Measurements from ENCODE around the gene SPINT2. TPM values are rescaled to one million over a fixed set of nuclear protein-coding genes. Genes with fewer than 3 reads are reported as not detected.
A peak's percentile ranks its signal among the peaks of the same experiment; 100 is the strongest.

Gene SPINT2
- total and polyA plus RNA-seq, 2 donors (not counting 1 experiment from before 2014, with no cell fraction given): 50.0 to 70.0 TPM

GRCh38 chr19:38243279-38243673 lies 21.1 kb upstream of the SPINT2 start:
- intact Hi-C loops (cut with micrococcal nuclease): loop anchor here (1.0 to 5.0 kb wide), 4 partner anchors 14 to 346 kb away; partner anchors contain the start of genes CATSPERG, KCNK6 and YIF1B
- Mint-ChIP-seq H3K9me3 (ENCODE audit: insufficient read depth) (no peaks in the 10 kb centered on the region), H3K27me3 (no peaks in the 10 kb centered on the region), H3K4me3 (peak overlapping the region; percentile 82), H3K4me1 (peaks cover 10% of the 10 kb centered on the region), H3K27ac (peak overlapping the region; percentile 82)
- no peak for DNase-seq
- CTCF ChIA-PET: interaction anchor here (0.6 to 5.8 kb wide), 18 partner anchors 9 to 435 kb away, joined by 3 to 59 read pairs (median 9); partner anchors contain the start of genes CATSPERG, KCNK6, PPP1R14A and PSMD8
- H3K4me3 ChIP-seq (ENCODE audit: control extremely low read depth in 1 of 5, extremely low read depth in 1 of 5, insufficient read depth in 1 of 5, low read depth in 2 of 5, low read length in 4 of 5): peak overlapping the region in 2 of 5 experiments; percentile 38 to 68
- H3K4me1 ChIP-seq (ENCODE audit: control insufficient read depth in 2 of 2, insufficient read depth in 2 of 2, low read length in 2 of 2): peaks cover 3 to 11% of the 10 kb centered on the region in 2 donors
- POLR2A ChIA-PET: interaction anchor here (0.6 to 1.6 kb wide), 11 partner anchors 9 to 1202 kb away, joined by 3 to 14 read pairs (median 8); partner anchors contain the start of genes PPP1R14A, PSMD8 and SPINT2
- H3K9ac ChIP-seq (ENCODE audit: low read length): peak overlapping the region; percentile 60
- peaks cover 0 to 2% of the 10 kb centered on the region in 2 experiments for H3K36me3 ChIP-seq (replicated peaks in 1 of 2; ENCODE audit: control extremely low read depth in 1 of 2, control insufficient read depth in 1 of 2, extremely low read depth in 1 of 2, insufficient read depth in 2 of 2, low read length in 1 of 2)
- H3K27ac ChIP-seq (ENCODE audit: low read length in 2 of 2): peak overlapping the region in 1 of 2 donors; percentile 41
- no peaks in the 10 kb centered on the region for H3K27me3 ChIP-seq (replicated peaks in 1 of 4; ENCODE audit: control extremely low read depth in 1 of 4, control insufficient read depth in 3 of 4, insufficient read depth in 4 of 4, low read length in 3 of 4)
- no peaks in the 10 kb centered on the region for H3K9me3 ChIP-seq (ENCODE audit: control extremely low read depth in 1 of 3, control insufficient read depth in 2 of 3, insufficient read depth in 1 of 3, low read length in 2 of 3)
- peak overlapping the region; percentile 59 for H3K4me2 ChIP-seq (replicated peaks; ENCODE audit: low read depth, low read length, poor library complexity, severe bottlenecking)
- no peaks in the 10 kb centered on the region for H4K20me1 ChIP-seq (ENCODE audit: control insufficient read depth, insufficient read depth, low read length, poor library complexity, severe bottlenecking)
- peak overlapping the region; percentile 54 for H2AFZ ChIP-seq (ENCODE audit: insufficient read depth, low read depth, low read length, poor library complexity, severe bottlenecking)
- TF ChIP-seq CTCF (IDR thresholded peaks at IDR 0.05) (no peak), EZH2 (IDR thresholded peaks at IDR 0.05; ENCODE audit: borderline replicate concordance, insufficient read depth, low read depth, low read length, poor library complexity, severe bottlenecking) (no peak)
- ATAC-seq (ENCODE audit: low read depth): no peak
- no peaks in the 10 kb centered on the region for H3K79me2 ChIP-seq (ENCODE audit: control insufficient read depth, insufficient read depth, low read length)
- 100% methylated on average over 6 of the region's 15 CpGs for WGBS (ENCODE audit: insufficient coverage)

GRCh38 chr19:38245826-38246498 lies 18.4 kb upstream of the SPINT2 start:
- WGBS (ENCODE audit: insufficient coverage): 71% methylated on average over 10 of the region's 14 CpGs
- no peak overlapping the region for H3K27ac ChIP-seq (ENCODE audit: low read length in 2 of 2)
- Mint-ChIP-seq H3K27ac (no peak overlapping the region), H3K27me3 (no peaks in the 10 kb centered on the region), H3K4me3 (no peak overlapping the region), H3K4me1 (peaks cover 15% of the 10 kb centered on the region), H3K9me3 (ENCODE audit: insufficient read depth) (no peaks in the 10 kb centered on the region)
- peak overlapping the region; percentile 15 for H3K4me2 ChIP-seq (replicated peaks; ENCODE audit: low read depth, low read length, poor library complexity, severe bottlenecking)
- no peak overlapping the region for H3K4me3 ChIP-seq (ENCODE audit: control extremely low read depth in 1 of 5, extremely low read depth in 1 of 5, insufficient read depth in 1 of 5, low read depth in 2 of 5, low read length in 4 of 5)
- no peak for ATAC-seq (ENCODE audit: low read depth)
- intact Hi-C loops (cut with micrococcal nuclease): no loop called here
- TF ChIP-seq CTCF (IDR thresholded peaks at IDR 0.05) (no peak), EZH2 (IDR thresholded peaks at IDR 0.05; ENCODE audit: borderline replicate concordance, insufficient read depth, low read depth, low read length, poor library complexity, severe bottlenecking) (no peak)
- H2AFZ ChIP-seq (ENCODE audit: insufficient read depth, low read depth, low read length, poor library complexity, severe bottlenecking): no peak overlapping the region
- no peaks in the 10 kb centered on the region for H3K9me3 ChIP-seq (ENCODE audit: control extremely low read depth in 1 of 3, control insufficient read depth in 2 of 3, insufficient read depth in 1 of 3, low read length in 2 of 3)
- H3K4me1 ChIP-seq (ENCODE audit: control insufficient read depth in 2 of 2, insufficient read depth in 2 of 2, low read length in 2 of 2): peaks cover 3 to 12% of the 10 kb centered on the region in 2 donors
- no peak overlapping the region for H3K9ac ChIP-seq (ENCODE audit: low read length)
- peaks cover 0 to 3% of the 10 kb centered on the region in 2 experiments for H3K36me3 ChIP-seq (replicated peaks in 1 of 2; ENCODE audit: control extremely low read depth in 1 of 2, control insufficient read depth in 1 of 2, extremely low read depth in 1 of 2, insufficient read depth in 2 of 2, low read length in 1 of 2)
- DNase-seq: no peak
- H3K79me2 ChIP-seq (ENCODE audit: control insufficient read depth, insufficient read depth, low read length): no peaks in the 10 kb centered on the region
- ChIA-PET POLR2A (interaction anchor here (0.6 to 1.2 kb wide), 5 partner anchors 10 to 181 kb away, joined by 3 to 7 read pairs (median 3); partner anchors contain the start of gene PPP1R14A), CTCF (interaction anchor here (1.1 to 5.8 kb wide), 4 partner anchors 10 to 344 kb away, joined by 3 to 59 read pairs (median 46); partner anchors contain the start of genes CATSPERG and PPP1R14A)
- H4K20me1 ChIP-seq (ENCODE audit: control insufficient read depth, insufficient read depth, low read length, poor library complexity, severe bottlenecking): no peaks in the 10 kb centered on the region
- H3K27me3 ChIP-seq (replicated peaks in 1 of 4; ENCODE audit: control extremely low read depth in 1 of 4, control insufficient read depth in 3 of 4, insufficient read depth in 4 of 4, low read length in 3 of 4): no peaks in the 10 kb centered on the region

All from B cell (primary cell).